Pulmonary artery endothelial cell (primary cell): ENCODE results near the gene RPA1. TPM values are rescaled to one million over a fixed set of nuclear protein-coding genes. Genes with fewer than 3 reads are reported as not detected.
"Not testable (repeated sequence)": the region's sequence is repeated elsewhere in the genome, so short reads cannot be mapped to it uniquely, and the experiment has no call there.

Source experiments
- DNase-seq: peaks from one replicate; pipeline ENCODE4 v3.0.0-alpha.2; 2011; ENCODE audit warnings: low read depth, low spot score
- total RNA-seq: library from RNA; depleted of rRNA; stranded (reverse); fragments of >200 nt; gene quantifications from 2 replicates; pipeline ENCODE4 v1.2.3, GENCODE V29; 2014

RPA1 gene
- total RNA-seq, result 57.0 and 64.2 TPM in 2 replicates

GRCh38 chr17:1829592-1830257 lies at the start of gene RPA1, which contains the start of gene SMYD4:
RPA1 (plus strand) TSS chr17:1830005; CDS start chr17:1830094, 89 bp downstream.
SMYD4 (minus strand) TSS chr17:1829902; CDS start chr17:1827994, 1,908 bp downstream.
- DNase-seq, result peak; percentile 53

GRCh38 chr17:1782171-1782567 lies 47.6 kb upstream of the RPA1 start:
- DNase-seq, result no peak

- DNase-seq, result no peak
These were observed 46.5 kb upstream of the RPA1 start for GRCh38 chr17:1783271-1783670.

- peak; percentile 74 for DNase-seq
These were observed 45.8 kb upstream of the RPA1 start for GRCh38 chr17:1783834-1784611.

- no peak for DNase-seq
These were observed 43.9 kb upstream of the RPA1 start for GRCh38 chr17:1785930-1786329.

GRCh38 chr17:1786708-1787107 lies 43.1 kb upstream of the RPA1 start:
- DNase-seq, result no peak

GRCh38 chr17:1787301-1787902 lies 42.4 kb upstream of the RPA1 start:
- DNase-seq, result peak; percentile 76

GRCh38 chr17:1789936-1790335 lies 39.9 kb upstream of the RPA1 start:
- DNase-seq, result no peak

GRCh38 chr17:1792495-1793446 lies 37.0 kb upstream of the RPA1 start:
- DNase-seq, result no peak

- DNase-seq, result no peak
These were observed 36.4 kb upstream of the RPA1 start for GRCh38 chr17:1793447-1793806.

GRCh38 chr17:1796800-1797199 lies 33.0 kb upstream of the RPA1 start:
- DNase-seq, result no peak

GRCh38 chr17:1797323-1797722 lies 32.5 kb upstream of the RPA1 start:
- DNase-seq, result no peak

- not testable (repeated sequence) for DNase-seq
These were observed 32.0 kb upstream of the RPA1 start for GRCh38 chr17:1797846-1798245.

- no peak for DNase-seq
These were observed 29.6 kb upstream of the RPA1 start for GRCh38 chr17:1800240-1800639.

GRCh38 chr17:1800712-1801111 lies 29.1 kb upstream of the RPA1 start:
- no peak for DNase-seq

- no peak for DNase-seq
These were observed 27.4 kb upstream of the RPA1 start for GRCh38 chr17:1802429-1802828.

GRCh38 chr17:1803280-1803679 lies 26.5 kb upstream of the RPA1 start:
- no peak for DNase-seq

- DNase-seq, result no peak
These were observed 21.9 kb upstream of the RPA1 start for GRCh38 chr17:1807890-1808289.

GRCh38 chr17:1808644-1809043 lies 21.2 kb upstream of the RPA1 start:
- no peak for DNase-seq

GRCh38 chr17:1809815-1810214 lies 20.0 kb upstream of the RPA1 start:
- not testable (repeated sequence) for DNase-seq

- no peak for DNase-seq
These were observed 19.2 kb upstream of the RPA1 start for GRCh38 chr17:1810450-1811103.
